Erythroblast (primary cell): ENCODE data around the gene NAGA.

Experiments
- GATA1 ChIP-seq: IDR thresholded peaks from 2 replicates; pipeline ENCODE4 v1.6.1; 2011; ENCODE audit warnings: low read depth, mild to moderate bottlenecking, control low read depth, low read length, moderate library complexity
- POLR2A ChIP-seq: IDR thresholded peaks from 2 replicates; pipeline ENCODE4 v1.6.1; 2011; ENCODE audit warnings: mild to moderate bottlenecking, low read length

GRCh38 chr22:42067671-42068251 lies 2.9 kb downstream of the NAGA start:
- no peak for TF ChIP-seq POLR2A
- no peak for TF ChIP-seq GATA1
